ENCODE results near the gene NEDD4L. TPM values are rescaled to one million over a fixed set of nuclear protein-coding genes. Genes with fewer than 3 reads are reported as not detected.
A peak's percentile ranks its signal among the peaks of the same experiment; 100 is the strongest.

The NEDD4L gene
- polyA plus RNA-seq, 1 of the 3 experiments (the other 2 are of a cell fraction) = 13.2 TPM

DNA sequence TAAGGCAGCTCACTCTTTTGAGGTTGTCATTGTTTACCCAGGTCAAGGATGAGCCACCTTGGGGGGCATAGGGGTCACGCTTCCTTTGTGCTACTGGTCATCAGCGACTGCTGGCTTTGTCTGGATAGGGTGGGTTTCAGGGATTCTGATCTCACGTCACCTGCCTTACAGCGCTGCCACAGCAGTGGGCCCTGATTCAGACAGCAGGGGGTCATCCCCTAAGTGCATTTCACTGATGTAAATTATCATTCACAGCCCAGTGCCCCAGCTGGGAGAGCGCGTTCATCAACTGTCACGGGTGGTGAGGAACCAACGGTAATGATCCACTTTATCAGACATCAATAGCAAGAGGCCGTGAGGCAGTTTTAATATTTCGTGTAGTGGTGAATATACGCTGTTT is 291.2 kb downstream of the NEDD4L start (continued):
- TF ChIP-seq, protein P1, sequence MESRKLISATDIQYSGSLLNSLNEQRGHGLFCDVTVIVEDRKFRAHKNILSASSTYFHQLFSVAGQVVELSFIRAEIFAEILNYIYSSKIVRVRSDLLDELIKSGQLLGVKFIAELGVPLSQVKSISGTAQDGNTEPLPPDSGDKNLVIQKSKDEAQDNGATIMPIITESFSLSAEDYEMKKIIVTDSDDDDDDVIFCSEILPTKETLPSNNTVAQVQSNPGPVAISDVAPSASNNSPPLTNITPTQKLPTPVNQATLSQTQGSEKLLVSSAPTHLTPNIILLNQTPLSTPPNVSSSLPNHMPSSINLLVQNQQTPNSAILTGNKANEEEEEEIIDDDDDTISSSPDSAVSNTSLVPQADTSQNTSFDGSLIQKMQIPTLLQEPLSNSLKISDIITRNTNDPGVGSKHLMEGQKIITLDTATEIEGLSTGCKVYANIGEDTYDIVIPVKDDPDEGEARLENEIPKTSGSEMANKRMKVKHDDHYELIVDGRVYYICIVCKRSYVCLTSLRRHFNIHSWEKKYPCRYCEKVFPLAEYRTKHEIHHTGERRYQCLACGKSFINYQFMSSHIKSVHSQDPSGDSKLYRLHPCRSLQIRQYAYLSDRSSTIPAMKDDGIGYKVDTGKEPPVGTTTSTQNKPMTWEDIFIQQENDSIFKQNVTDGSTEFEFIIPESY (IDR thresholded peaks at IDR 0.05; ENCODE audit: borderline replicate concordance, low read depth) = no peak
- TF ChIP-seq, protein P2, sequence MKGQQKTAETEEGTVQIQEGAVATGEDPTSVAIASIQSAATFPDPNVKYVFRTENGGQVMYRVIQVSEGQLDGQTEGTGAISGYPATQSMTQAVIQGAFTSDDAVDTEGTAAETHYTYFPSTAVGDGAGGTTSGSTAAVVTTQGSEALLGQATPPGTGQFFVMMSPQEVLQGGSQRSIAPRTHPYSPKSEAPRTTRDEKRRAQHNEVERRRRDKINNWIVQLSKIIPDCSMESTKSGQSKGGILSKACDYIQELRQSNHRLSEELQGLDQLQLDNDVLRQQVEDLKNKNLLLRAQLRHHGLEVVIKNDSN (IDR thresholded peaks at IDR 0.05; ENCODE audit: borderline replicate concordance, low read depth) = no peak
- no peak for TF ChIP-seq TEAD4 (IDR thresholded peaks at IDR 0.05; ENCODE audit: borderline replicate concordance, insufficient read depth)
- TF ChIP-seq, protein P3, sequence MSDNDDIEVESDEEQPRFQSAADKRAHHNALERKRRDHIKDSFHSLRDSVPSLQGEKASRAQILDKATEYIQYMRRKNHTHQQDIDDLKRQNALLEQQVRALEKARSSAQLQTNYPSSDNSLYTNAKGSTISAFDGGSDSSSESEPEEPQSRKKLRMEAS (IDR thresholded peaks at IDR 0.05; ENCODE audit: low read depth) = no peak

DNA sequence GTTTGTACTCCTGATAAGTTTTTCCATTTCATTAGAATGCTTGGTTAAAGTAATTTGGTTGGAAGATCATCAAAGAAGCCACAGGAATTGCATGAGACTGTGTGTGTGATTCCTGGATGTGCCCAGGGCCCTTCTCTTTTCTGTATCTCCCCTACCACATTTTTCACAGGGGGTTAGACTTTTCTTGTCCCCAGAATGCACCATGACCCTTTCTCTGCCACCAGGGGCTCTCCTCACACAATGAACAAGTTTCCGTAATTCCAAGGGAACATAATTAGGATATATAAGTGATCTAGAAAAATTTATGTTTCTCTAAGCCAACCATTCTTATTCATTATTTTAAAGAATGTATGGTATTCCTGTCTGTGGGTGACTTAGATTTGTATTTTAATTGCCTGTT is 291.8 kb downstream of the NEDD4L start:
- POLR2A ChIA-PET = no interaction called here
- no peak overlapping the region for H3K4me3 ChIP-seq (ENCODE audit: low read depth in 2 of 2, low read length in 1 of 2)
- 89% methylated on average over 1 of the region's 1 CpG for WGBS (ENCODE audit: low lambda C conversion rate)
- CTCF ChIA-PET = interaction anchor here (0.7 to 1.7 kb wide), 8 partner anchors 8 to 747 kb away, joined by 3 to 5 read pairs (median 3); no protein-coding TSS in a partner anchor
- H3K79me2 ChIP-seq (ENCODE audit: insufficient read depth) = no peaks in the 10 kb centered on the region
- no peaks in the 10 kb centered on the region for H3K36me3 ChIP-seq (replicated peaks in 1 of 2; ENCODE audit: control insufficient read depth in 1 of 2, insufficient read depth in 2 of 2, low read length in 1 of 2)
- no peaks in the 10 kb centered on the region; a peak in 2 of 4 replicates for H3K4me1 ChIP-seq (ENCODE audit: control insufficient read depth in 1 of 2, insufficient read depth in 2 of 2, low read depth in 1 of 2, low read length in 1 of 2)
- no peaks in the 10 kb centered on the region for H3K27me3 ChIP-seq (ENCODE audit: insufficient read depth)
- no peak overlapping the region for H2AFZ ChIP-seq (ENCODE audit: low read depth)
- peak; percentile 47 for DNase-seq
- H3F3A ChIP-seq (replicated peaks; ENCODE audit: insufficient read depth) = no peaks in the 10 kb centered on the region
- no peak overlapping the region for H3K9ac ChIP-seq
- H3K4me2 ChIP-seq = no peak overlapping the region
- H3K9me2 ChIP-seq = no peaks in the 10 kb centered on the region
- no peak overlapping the region for H3K27ac ChIP-seq (ENCODE audit: low read depth in 2 of 2, low read length in 1 of 2)
- TF ChIP-seq SMC3 (IDR thresholded peaks at IDR 0.05; ENCODE audit: low read depth, low read length) (0 out of 2 replicates have a peak, but pooled peaks have one; percentile 19), RAD21 (IDR thresholded peaks at IDR 0.05; ENCODE audit: low read length) (peak; percentile 58), TCF12 (IDR thresholded peaks at IDR 0.05) (no peak)
- TF ChIP-seq, protein P3 (IDR thresholded peaks at IDR 0.05; ENCODE audit: low read depth) = no peak
- TF ChIP-seq, protein P4, sequence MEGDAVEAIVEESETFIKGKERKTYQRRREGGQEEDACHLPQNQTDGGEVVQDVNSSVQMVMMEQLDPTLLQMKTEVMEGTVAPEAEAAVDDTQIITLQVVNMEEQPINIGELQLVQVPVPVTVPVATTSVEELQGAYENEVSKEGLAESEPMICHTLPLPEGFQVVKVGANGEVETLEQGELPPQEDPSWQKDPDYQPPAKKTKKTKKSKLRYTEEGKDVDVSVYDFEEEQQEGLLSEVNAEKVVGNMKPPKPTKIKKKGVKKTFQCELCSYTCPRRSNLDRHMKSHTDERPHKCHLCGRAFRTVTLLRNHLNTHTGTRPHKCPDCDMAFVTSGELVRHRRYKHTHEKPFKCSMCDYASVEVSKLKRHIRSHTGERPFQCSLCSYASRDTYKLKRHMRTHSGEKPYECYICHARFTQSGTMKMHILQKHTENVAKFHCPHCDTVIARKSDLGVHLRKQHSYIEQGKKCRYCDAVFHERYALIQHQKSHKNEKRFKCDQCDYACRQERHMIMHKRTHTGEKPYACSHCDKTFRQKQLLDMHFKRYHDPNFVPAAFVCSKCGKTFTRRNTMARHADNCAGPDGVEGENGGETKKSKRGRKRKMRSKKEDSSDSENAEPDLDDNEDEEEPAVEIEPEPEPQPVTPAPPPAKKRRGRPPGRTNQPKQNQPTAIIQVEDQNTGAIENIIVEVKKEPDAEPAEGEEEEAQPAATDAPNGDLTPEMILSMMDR (IDR thresholded peaks at IDR 0.05) = peak; percentile 48
- no peaks in the 10 kb centered on the region for H4K20me1 ChIP-seq (ENCODE audit: insufficient read depth)
- no peaks in the 10 kb centered on the region for H3K9me3 ChIP-seq

DNA sequence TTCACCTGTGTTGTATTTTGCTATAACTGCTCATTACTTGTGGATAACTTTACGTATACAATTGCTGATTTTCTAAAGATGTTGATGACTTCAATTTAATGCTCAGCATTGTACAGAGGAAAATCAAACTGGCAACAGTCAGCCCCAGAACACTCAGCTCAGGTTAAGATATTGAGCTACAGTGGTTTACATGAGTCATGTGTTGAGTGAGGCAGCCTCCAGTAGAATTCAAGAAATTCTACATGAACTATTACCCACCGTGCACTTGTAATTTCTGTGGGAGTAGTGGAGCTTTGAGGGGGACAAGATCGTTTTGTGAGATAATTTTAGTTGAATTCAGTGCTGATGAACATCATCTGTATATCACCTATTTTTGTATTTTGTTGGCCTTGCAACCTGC is 292.6 kb downstream of the NEDD4L start:
- Histone ChIP-seq H3K4me1 (ENCODE audit: control insufficient read depth in 1 of 2, insufficient read depth in 2 of 2, low read depth in 1 of 2, low read length in 1 of 2) (no peaks in the 10 kb centered on the region; a peak in 2 of 4 replicates), H4K20me1 (ENCODE audit: insufficient read depth) (no peaks in the 10 kb centered on the region), H3K27me3 (ENCODE audit: insufficient read depth) (no peaks in the 10 kb centered on the region), H3K9me2 (no peaks in the 10 kb centered on the region), H3K9me3 (no peaks in the 10 kb centered on the region), H2AFZ (ENCODE audit: low read depth) (no peak overlapping the region), H3K4me3 (ENCODE audit: low read depth in 2 of 2, low read length in 1 of 2) (no peak overlapping the region), H3K27ac (ENCODE audit: low read depth in 2 of 2, low read length in 1 of 2) (no peak overlapping the region), H3K79me2 (ENCODE audit: insufficient read depth) (no peaks in the 10 kb centered on the region), H3F3A (replicated peaks; ENCODE audit: insufficient read depth) (no peaks in the 10 kb centered on the region), H3K4me2 (no peak overlapping the region), H3K36me3 (replicated peaks in 1 of 2; ENCODE audit: control insufficient read depth in 1 of 2, insufficient read depth in 2 of 2, low read length in 1 of 2) (no peaks in the 10 kb centered on the region), H3K9ac (no peak overlapping the region)
- POLR2A ChIA-PET = no interaction called here
- DNase-seq = no peak
- TF ChIP-seq, protein P1 (IDR thresholded peaks at IDR 0.05; ENCODE audit: borderline replicate concordance, low read depth) = no peak
- TF ChIP-seq SMC3 (IDR thresholded peaks at IDR 0.05; ENCODE audit: low read depth, low read length) = no peak
- no peak for TF ChIP-seq NRF1 (IDR thresholded peaks at IDR 0.05; ENCODE audit: low read depth, low read length)
- no peak for TF ChIP-seq TAF1 (IDR thresholded peaks at IDR 0.05; ENCODE audit: borderline replicate concordance, low read depth, low read length)
- no peak for TF ChIP-seq FOXM1 (IDR thresholded peaks at IDR 0.05; ENCODE audit: low read depth)
- TF ChIP-seq RAD21 (IDR thresholded peaks at IDR 0.05; ENCODE audit: low read length) = no peak
- TF ChIP-seq EP300 (IDR thresholded peaks at IDR 0.05; ENCODE audit: borderline replicate concordance in 1 of 2, low read depth in 1 of 2, low read length in 1 of 2) = no peak
- no peak for TF ChIP-seq TEAD4 (IDR thresholded peaks at IDR 0.05; ENCODE audit: borderline replicate concordance, insufficient read depth)
- 78% methylated on average over 3 of the region's 3 CpGs for WGBS (ENCODE audit: low lambda C conversion rate)
- CTCF ChIA-PET = interaction anchor here (1.0 kb wide), 1 partner anchor 432 kb away, joined by 3 read pairs; no protein-coding TSS in a partner anchor

All from SK-N-SH (cell line).